SK-N-SH (cell line): ENCODE measurements around the gene ARMH4. TPM values are rescaled to one million over a fixed set of nuclear protein-coding genes. Genes with fewer than 3 reads are reported as not detected.

ENCODE experiments used
- CTCF ChIA-PET: fragments of 300-600, 350-600 bp; formaldehyde crosslinking; extraction: SDS; loops from one replicate; lab custom pipeline; 2021; lab: Yijun Ruan, JAX
- POLR2A ChIA-PET: fragments of 350-600 bp; sonication (Branson Sonifier 250); formaldehyde crosslinking; extraction: SDS; loops from one replicate; lab custom pipeline; 2020; ENCODE audit warnings: antibody characterized with exemption, inconsistent platforms; lab: Yijun Ruan, JAX
- DNase-seq: peaks from one replicate; pipeline ENCODE4 v3.0.0; 2012
- H2AFZ ChIP-seq: fragments of 200-600 bp; sonication (generic); 2 replicates; pipeline ENCODE4 v1.8.1; 2016; ENCODE audit warnings: antibody characterized with exemption, mild to moderate bottlenecking, low read depth
- H3F3A ChIP-seq: fragments of 200-600 bp; sonication (generic); replicated peaks from 2 replicates; pipeline ENCODE3; 2016; ENCODE audit warnings: antibody characterized with exemption, mild to moderate bottlenecking; ENCODE audit not compliant: insufficient read depth
- H3K27ac ChIP-seq, 2 experiments: fragments of 200-500 bp in 1 of 2; fragments of 200-600 bp in 1 of 2; sonication (Bioruptor generic) in 1 of 2; sonication (generic), shearing (Covaris generic) in 1 of 2; 2 replicates each; pipeline versions ENCODE4 v1.5.1 to v1.6.1; 2014 to 2016; ENCODE audit warnings: low read depth in 2 of 2, inconsistent platforms in 1 of 2, low read length in 1 of 2, mild to moderate bottlenecking in 1 of 2, mixed read lengths in 1 of 2
- H3K27me3 ChIP-seq: fragments of 200-600 bp; sonication (generic), shearing (Covaris generic); 2 replicates; pipeline ENCODE4 v1.6.1; 2016; ENCODE audit warnings: mixed run types; ENCODE audit not compliant: insufficient read depth
- H3K36me3 ChIP-seq, 2 experiments: fragments of 200-500 bp in 1 of 2; fragments of 200-600 bp in 1 of 2; sonication (Bioruptor generic) in 1 of 2; sonication (generic) in 1 of 2; replicated peaks in 1 of 2; 2 replicates each; pipeline versions ENCODE3 to v1.5.1; 2014 to 2016; ENCODE audit warnings: low read length in 1 of 2, mild to moderate bottlenecking in 1 of 2; ENCODE audit not compliant: insufficient read depth in 2 of 2, control insufficient read depth in 1 of 2
- H3K4me1 ChIP-seq, 2 experiments: fragments of 200-500 bp in 1 of 2; fragments of 200-600 bp in 1 of 2; sonication (Bioruptor generic) in 1 of 2; sonication (generic), shearing (Covaris generic) in 1 of 2; 2 replicates each; pipeline versions ENCODE4 v1.5.1 to v1.6.1; 2014 to 2016; ENCODE audit warnings: low read depth in 1 of 2, low read length in 1 of 2, mixed run types in 1 of 2; ENCODE audit not compliant: insufficient read depth in 2 of 2, control insufficient read depth in 1 of 2
- H3K4me2 ChIP-seq: fragments of 200-600 bp; sonication (generic), shearing (Covaris generic); 2 replicates; pipeline ENCODE4 v1.6.1; 2017; ENCODE audit warnings: mixed run types
- H3K4me3 ChIP-seq, 2 experiments: fragments of 200-500 bp in 1 of 2; fragments of 200-600 bp in 1 of 2; sonication (Bioruptor generic) in 1 of 2; sonication (generic), shearing (Covaris generic) in 1 of 2; 2 replicates each; pipeline versions ENCODE4 v1.5.1 to v1.8.1; 2014 to 2016; ENCODE audit warnings: low read depth in 2 of 2, inconsistent platforms in 1 of 2, low read length in 1 of 2, mild to moderate bottlenecking in 1 of 2, mixed read lengths in 1 of 2, moderate library complexity in 1 of 2
- H3K79me2 ChIP-seq: fragments of 200-600 bp; sonication (generic); 2 replicates; pipeline ENCODE4 v1.8.1; 2017; ENCODE audit warnings: mild to moderate bottlenecking; ENCODE audit not compliant: insufficient read depth
- H3K9ac ChIP-seq: fragments of 200-600 bp; sonication (generic); 2 replicates; pipeline ENCODE4 v1.6.1; 2017; ENCODE audit warnings: mixed run types
- H3K9me2 ChIP-seq: fragments of 200-600 bp; sonication (generic); 2 replicates; pipeline ENCODE4 v1.6.1; 2017; ENCODE audit warnings: mixed run types
- H3K9me3 ChIP-seq: fragments of 200-600 bp; sonication (generic); 2 replicates; pipeline ENCODE4 v1.6.1; 2017; ENCODE audit warnings: mixed run types, mild to moderate bottlenecking, moderate library complexity
- H4K20me1 ChIP-seq: fragments of 200-600 bp; sonication (generic); 2 replicates; pipeline ENCODE4 v1.6.1; 2017; ENCODE audit warnings: mild to moderate bottlenecking, mixed run types; ENCODE audit not compliant: insufficient read depth
- CTCF ChIP-seq: fragments of 200-600 bp; sonication (generic); IDR thresholded peaks from 2 replicates; pipeline ENCODE4 v1.6.1; 2017; ENCODE audit warnings: antibody characterized with exemption, mild to moderate bottlenecking, moderate library complexity
- EZH2phosphoT487 ChIP-seq: fragments of 200-600 bp; sonication (generic); IDR thresholded peaks from 2 replicates; pipeline ENCODE4 v1.6.1; 2017; ENCODE audit warnings: low read depth, mixed run types, mild to moderate bottlenecking, antibody characterized with exemption, moderate library complexity, borderline replicate concordance
- GATA2 ChIP-seq: sonication (generic); formaldehyde crosslinking; IDR thresholded peaks from 2 replicates; pipeline ENCODE4 v1.5.0; 2020; ENCODE audit warnings: mild to moderate bottlenecking, missing genetic modification reagents
- IRF3 ChIP-seq: fragments of 150-350 bp; IDR thresholded peaks from 2 replicates; pipeline ENCODE4 v1.6.1; 2016; ENCODE audit warnings: mild to moderate bottlenecking, low read depth, low read length
- JUND ChIP-seq: IDR thresholded peaks from 2 replicates; pipeline ENCODE4 v1.4.0; 2012
- NFIC ChIP-seq: IDR thresholded peaks from 2 replicates; pipeline ENCODE4 v1.4.0; 2012; ENCODE audit warnings: borderline replicate concordance
- POLR2AphosphoS5 ChIP-seq: IDR thresholded peaks from 2 replicates; pipeline ENCODE4 v1.6.1; 2012; ENCODE audit warnings: low read depth, low read length
- RAD21 ChIP-seq: IDR thresholded peaks from 2 replicates; pipeline ENCODE4 v1.6.1; 2012; ENCODE audit warnings: mild to moderate bottlenecking, low read length
- TAF1 ChIP-seq: IDR thresholded peaks from 2 replicates; pipeline ENCODE4 v1.6.1; 2012; ENCODE audit warnings: low read depth, mild to moderate bottlenecking, low read length, moderate library complexity, borderline replicate concordance
- TCF12 ChIP-seq: IDR thresholded peaks from 2 replicates; pipeline ENCODE4 v1.4.0; 2012
- USF2 ChIP-seq: fragments of 150-350 bp; IDR thresholded peaks from 2 replicates; pipeline ENCODE4 v1.6.1; 2017; ENCODE audit warnings: antibody characterized with exemption, low read length, low read depth, borderline replicate concordance
- WGBS: methylation state at CpG from one replicate; pipeline ENCODE4 v1.1.6; 2017; ENCODE audit warnings: low lambda C conversion rate; 5-methylcytosine and 5-hydroxymethylcytosine counted together
- polyA plus RNA-seq, 3 experiments: library from polyadenylated mRNA; depleted of rRNA; stranded (reverse); fragments of >200 nt; gene quantifications; 2 replicates each; pipeline ENCODE4 v1.2.3, GENCODE V29; 2012

ARMH4 gene
- polyA plus RNA-seq, 1 of the 3 experiments (the other 2 are of a cell fraction): 0.39 TPM

- TF ChIP-seq CTCF (no peak), TAF1 (no peak), GATA2 (CRISPR knock-in tag) (no peak), TCF12 (no peak), EZH2phosphoT487 (no peak), IRF3 (no peak), RAD21 (no peak), NFIC (no peak)
- H3K9me3 ChIP-seq: no peaks in the 10 kb centered on the region
- no peak overlapping the region for H3K27ac ChIP-seq
- H3K9ac ChIP-seq: no peak overlapping the region
- H3K4me2 ChIP-seq: no peak overlapping the region
- no peak overlapping the region for H2AFZ ChIP-seq
- no peaks in the 10 kb centered on the region for H4K20me1 ChIP-seq
- H3K36me3 ChIP-seq: no peaks in the 10 kb centered on the region
- WGBS: 64% methylated on average over 1 of the region's 1 CpG
- H3K27me3 ChIP-seq: no peaks in the 10 kb centered on the region
- no peaks in the 10 kb centered on the region for H3K79me2 ChIP-seq
- CTCF ChIA-PET: interaction anchor here (1.3 kb wide), 1 partner anchor 23 kb away, joined by 4 read pairs; no protein-coding TSS in a partner anchor
- no peak overlapping the region for H3K4me3 ChIP-seq
- POLR2A ChIA-PET: no interaction called here
- H3K9me2 ChIP-seq: no peaks in the 10 kb centered on the region
- no peak for DNase-seq
- no peaks in the 10 kb centered on the region for H3F3A ChIP-seq
- no peaks in the 10 kb centered on the region; a peak in 1 of 4 replicates for H3K4me1 ChIP-seq
Observed at GRCh38 chr14:58133739-58134138, 18.3 kb downstream of the ARMH4 start.

- H3K27ac ChIP-seq: no peak overlapping the region
- no peak overlapping the region for H3K4me3 ChIP-seq
- TF ChIP-seq CTCF (no peak), JUND (no peak), POLR2AphosphoS5 (no peak), USF2 (no peak)
- DNase-seq: no peak
- H4K20me1 ChIP-seq: no peaks in the 10 kb centered on the region
- no peak overlapping the region for H3K9ac ChIP-seq
- H3K9me2 ChIP-seq: no peaks in the 10 kb centered on the region
- H3K27me3 ChIP-seq: no peaks in the 10 kb centered on the region
- H3K79me2 ChIP-seq: no peaks in the 10 kb centered on the region
- H3K9me3 ChIP-seq: no peaks in the 10 kb centered on the region
- ChIA-PET POLR2A (no interaction called here), CTCF (interaction anchor here (1.2 to 1.9 kb wide), 2 partner anchors 22 to 35 kb away, joined by 3 to 5 read pairs; no protein-coding TSS in a partner anchor)
- H3K36me3 ChIP-seq: no peaks in the 10 kb centered on the region
- 61% methylated on average over 1 of the region's 1 CpG for WGBS
- no peak overlapping the region for H2AFZ ChIP-seq
- no peaks in the 10 kb centered on the region; a peak in 1 of 4 replicates for H3K4me1 ChIP-seq
- H3F3A ChIP-seq: no peaks in the 10 kb centered on the region
- no peak overlapping the region for H3K4me2 ChIP-seq
Observed at GRCh38 chr14:58131386-58131785, 20.6 kb downstream of the ARMH4 start.
